Brain microvascular endothelial cell (primary cell): ENCODE data around the gene CLIP4.

Experiments
- DNase-seq: peaks from one replicate; pipeline ENCODE4 v3.0.0-alpha.2; 2020
- H3K27ac ChIP-seq: fragments of 250-450 bp; sonication (Bioruptor Pico); 2 replicates; pipeline ENCODE4 v1.5.1; 2020; ENCODE audit warnings: mild to moderate bottlenecking, moderate library complexity
- H3K27me3 ChIP-seq: fragments of 250-450 bp; sonication (Bioruptor Pico); replicated peaks from 2 replicates; pipeline ENCODE4 v1.5.1; 2020; ENCODE audit warnings: mild to moderate bottlenecking
- H3K36me3 ChIP-seq: fragments of 250-450 bp; sonication (Bioruptor Pico); replicated peaks from 2 replicates; pipeline ENCODE4 v1.5.1; 2020; ENCODE audit warnings: mild to moderate bottlenecking
- H3K4me3 ChIP-seq: 2 replicates; pipeline ENCODE4 v1.5.1; 2011; ENCODE audit warnings: low read depth, mild to moderate bottlenecking, control low read depth, low read length, moderate library complexity
- CTCF ChIP-seq: IDR thresholded peaks from 2 replicates; pipeline ENCODE4 v1.5.1; 2011; ENCODE audit warnings: low read depth, mild to moderate bottlenecking, moderate library complexity, low read length, control low read depth, inconsistent platforms; ENCODE audit errors: missing control alignments
- in situ Hi-C: cut with HindIII; loops from 2 replicates; pipeline ENCODE4 v1.10.0; 2017; ENCODE audit warnings: low sequenced_read_pairs, low pct_ligation_motif_present

CLIP4 gene

GRCh38 chr2:29223257-29223656 is 108.0 kb downstream of the CLIP4 start:
- no peak for TF ChIP-seq CTCF
- H3K4me3 ChIP-seq: no peak overlapping the region
- no peak for DNase-seq
- H3K36me3 ChIP-seq: no peaks in the 10 kb centered on the region
- H3K27ac ChIP-seq: no peak overlapping the region
- peaks cover 5% of the 10 kb centered on the region for H3K27me3 ChIP-seq
- in situ Hi-C loops: no loop called here

- Histone ChIP-seq H3K36me3 (no peaks in the 10 kb centered on the region), H3K27me3 (peaks cover 6% of the 10 kb centered on the region), H3K27ac (no peak overlapping the region), H3K4me3 (no peak overlapping the region)
- in situ Hi-C loops: no loop called here
- no peak for TF ChIP-seq CTCF
- peak; percentile 51 for DNase-seq
These were observed 108.9 kb downstream of the CLIP4 start for GRCh38 chr2:29223851-29224692.

- Histone ChIP-seq H3K27me3 (peaks cover 6% of the 10 kb centered on the region), H3K4me3 (no peak overlapping the region), H3K36me3 (no peaks in the 10 kb centered on the region), H3K27ac (no peak overlapping the region)
- TF ChIP-seq CTCF: no peak
- in situ Hi-C loops: no loop called here
- no peak for DNase-seq
These were observed 109.7 kb downstream of the CLIP4 start for GRCh38 chr2:29224693-29225551.

GRCh38 chr2:29225814-29226213 is 110.6 kb downstream of the CLIP4 start:
- H3K27ac ChIP-seq: no peak overlapping the region
- no peaks in the 10 kb centered on the region for H3K36me3 ChIP-seq
- no peak overlapping the region for H3K4me3 ChIP-seq
- H3K27me3 ChIP-seq: peaks cover 4% of the 10 kb centered on the region
- DNase-seq: no peak
- in situ Hi-C loops: no loop called here
- TF ChIP-seq CTCF: no peak

- in situ Hi-C loops: no loop called here
- Histone ChIP-seq H3K36me3 (no peaks in the 10 kb centered on the region), H3K4me3 (no peak overlapping the region), H3K27ac (no peak overlapping the region), H3K27me3 (peaks cover 5% of the 10 kb centered on the region)
- no peak for TF ChIP-seq CTCF
- no peak for DNase-seq
These were observed 111.2 kb downstream of the CLIP4 start for GRCh38 chr2:29226375-29226774.
